NCI-H460 (cell line): ENCODE results near the gene SP2. TPM values are rescaled to one million over a fixed set of nuclear protein-coding genes. Genes with fewer than 3 reads are reported as not detected.

Source experiments
- DNase-seq: peaks from one replicate; pipeline ENCODE4 v3.0.0-alpha.2; 2016; ENCODE audit warnings: low read depth; ENCODE audit errors: extremely low read depth
- total RNA-seq: library from RNA; depleted of rRNA; stranded (reverse); fragments of >200 nt; shearing (Covaris generic); gene quantifications from 2 replicates; pipeline ENCODE4 v1.2.3, GENCODE V29; 2014; rRNA removed

SP2 gene
- total RNA-seq, 1 experiment from 2014 or later: 2.4 TPM

DNA sequence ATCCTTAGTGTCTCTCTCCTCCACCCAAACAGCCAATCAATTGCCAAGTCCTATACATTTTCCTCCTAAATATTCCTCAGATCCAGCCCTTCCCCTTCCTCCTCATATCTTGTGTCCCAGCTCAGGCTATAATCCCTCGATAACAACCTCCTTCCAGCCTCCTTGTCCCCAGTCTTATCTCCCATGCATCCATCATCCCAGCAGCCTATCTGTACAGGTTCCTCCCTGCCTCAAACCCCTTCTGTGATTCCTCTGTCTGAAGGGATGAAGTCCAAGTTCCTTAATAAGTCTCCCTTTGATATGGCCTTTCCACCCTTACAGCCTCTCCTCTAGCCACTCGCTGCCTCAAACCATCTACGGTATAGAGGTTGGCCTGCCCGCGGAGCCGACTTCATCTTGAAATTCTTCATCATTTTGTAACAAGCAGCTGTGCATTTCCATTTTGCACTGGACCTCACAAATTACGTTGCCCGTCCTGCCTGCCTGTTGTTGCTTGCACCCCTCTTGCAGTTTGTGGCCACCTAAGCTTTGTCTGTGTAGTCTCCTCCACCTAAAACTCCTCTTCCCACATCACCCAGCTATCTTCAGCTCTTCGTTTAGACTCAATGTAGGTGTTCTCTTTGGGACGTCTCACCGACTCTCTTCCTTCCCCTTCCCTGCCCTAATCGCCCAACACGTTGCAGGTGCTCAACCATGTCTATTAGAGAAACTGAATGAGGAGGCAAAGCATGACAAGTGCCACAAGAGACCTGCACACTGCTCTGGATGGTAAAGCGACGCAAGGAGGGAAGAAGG lies 74.1 kb downstream of the SP2 start:
- DNase-seq: no peak

DNA sequence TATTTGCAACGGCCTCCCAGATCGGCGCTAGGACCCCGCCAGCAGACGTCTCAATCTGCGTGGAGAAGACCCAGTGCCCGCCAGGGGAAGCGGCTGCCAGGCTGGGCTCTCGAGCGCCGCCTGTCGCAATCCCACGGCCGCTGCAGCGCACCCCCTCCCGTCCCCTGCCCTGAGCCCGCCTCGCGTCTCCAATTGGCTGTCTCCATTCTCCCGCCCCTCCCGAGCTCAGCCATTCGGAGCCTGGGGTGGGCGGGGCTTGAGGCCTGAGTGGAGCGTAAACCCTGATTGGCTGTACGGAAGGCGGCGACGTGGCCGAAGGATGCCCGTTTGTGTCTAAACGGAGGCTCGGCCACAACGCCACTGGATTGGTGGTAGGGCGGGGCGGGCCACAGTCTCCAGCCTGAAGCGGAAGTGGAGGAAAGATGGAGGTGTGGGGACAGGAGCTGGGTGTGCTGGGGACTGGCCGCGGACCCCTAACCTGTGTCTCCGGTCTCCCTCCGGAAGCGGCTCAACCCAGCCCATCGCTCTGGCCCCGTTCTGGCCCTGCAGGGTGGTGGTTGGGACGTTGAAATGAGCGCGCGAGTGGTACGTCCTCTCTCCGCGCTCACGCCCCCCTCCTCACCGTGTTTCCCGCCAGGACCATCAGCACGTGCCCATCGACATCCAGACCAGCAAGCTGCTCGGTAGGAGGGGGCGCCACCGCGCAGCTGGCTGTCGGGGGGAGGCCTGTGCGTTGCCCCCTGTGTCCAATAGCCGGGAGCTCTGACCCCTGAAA lies 74.9 kb downstream of the SP2 start, which contains the start of gene CDK5RAP3:
Gene CDK5RAP3, plus strand, starts transcription at position 389 of the 775 bp plus-strand sequence. Its CDS starts 34 bp downstream, at position 423.
- peak; percentile 99 for DNase-seq

DNA sequence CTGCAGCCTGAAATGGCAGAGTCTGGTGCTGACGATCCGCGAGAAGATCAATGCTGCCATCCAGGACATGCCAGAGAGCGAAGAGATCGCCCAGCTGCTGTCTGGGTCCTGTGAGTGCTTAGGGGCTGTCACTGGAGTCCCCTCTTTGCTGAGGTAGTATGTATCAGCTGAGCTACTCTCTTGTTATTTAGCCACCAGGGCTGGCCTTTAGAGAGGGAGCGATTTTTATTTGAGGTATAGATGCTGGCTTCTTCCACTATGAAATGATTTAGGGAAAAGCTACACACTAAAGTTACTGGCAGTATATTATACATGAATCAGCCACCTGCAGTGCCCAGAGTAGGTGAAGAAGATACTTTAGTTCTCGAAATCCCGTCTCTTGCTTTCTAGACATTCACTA lies 77.5 kb downstream of the SP2 start:
- DNase-seq: no peak

DNA sequence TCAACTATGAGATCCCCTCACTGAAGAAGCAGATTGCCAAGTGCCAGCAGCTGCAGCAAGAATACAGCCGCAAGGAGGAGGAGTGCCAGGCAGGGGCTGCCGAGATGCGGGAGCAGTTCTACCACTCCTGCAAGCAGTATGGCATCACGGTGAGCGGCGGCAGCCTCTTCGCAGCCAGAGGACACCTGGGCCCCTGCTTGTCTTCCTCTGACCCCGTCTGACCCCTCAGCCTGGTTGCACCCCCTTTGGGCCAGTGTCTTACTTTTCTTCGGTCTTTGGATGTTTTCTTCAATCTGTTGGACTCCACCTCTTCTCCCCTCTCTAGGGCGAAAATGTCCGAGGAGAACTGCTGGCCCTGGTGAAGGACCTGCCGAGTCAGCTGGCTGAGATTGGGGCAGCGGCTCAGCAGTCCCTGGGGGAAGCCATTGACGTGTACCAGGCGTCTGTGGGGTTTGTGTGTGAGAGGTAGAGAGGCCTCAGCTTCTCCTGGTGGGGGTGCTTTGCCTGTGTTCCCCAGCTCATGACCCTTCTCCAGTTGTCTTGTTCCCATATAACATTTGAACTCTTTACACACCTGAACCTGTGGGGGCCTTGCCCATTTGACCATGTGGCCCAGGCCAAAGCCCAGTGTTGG lies 79.3 kb downstream of the SP2 start:
- DNase-seq: no peak

DNA sequence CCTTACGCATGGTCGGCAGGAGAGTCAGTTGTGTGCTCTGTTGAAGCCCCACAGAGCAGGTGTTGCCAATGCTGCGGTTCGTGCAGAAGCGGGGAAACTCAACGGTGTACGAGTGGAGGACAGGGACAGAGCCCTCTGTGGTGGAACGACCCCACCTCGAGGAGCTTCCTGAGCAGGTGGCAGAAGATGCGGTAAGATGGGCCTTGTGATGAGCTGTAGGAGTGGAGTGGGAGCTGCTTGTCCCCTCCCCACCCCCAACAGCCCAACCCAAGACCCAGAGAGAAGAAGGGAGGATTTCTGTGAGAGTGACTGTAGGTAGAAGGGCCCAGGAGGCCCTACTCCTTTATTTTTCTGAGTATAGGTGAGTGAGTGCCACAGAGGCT lies 79.8 kb downstream of the SP2 start:
- no peak for DNase-seq

DNA sequence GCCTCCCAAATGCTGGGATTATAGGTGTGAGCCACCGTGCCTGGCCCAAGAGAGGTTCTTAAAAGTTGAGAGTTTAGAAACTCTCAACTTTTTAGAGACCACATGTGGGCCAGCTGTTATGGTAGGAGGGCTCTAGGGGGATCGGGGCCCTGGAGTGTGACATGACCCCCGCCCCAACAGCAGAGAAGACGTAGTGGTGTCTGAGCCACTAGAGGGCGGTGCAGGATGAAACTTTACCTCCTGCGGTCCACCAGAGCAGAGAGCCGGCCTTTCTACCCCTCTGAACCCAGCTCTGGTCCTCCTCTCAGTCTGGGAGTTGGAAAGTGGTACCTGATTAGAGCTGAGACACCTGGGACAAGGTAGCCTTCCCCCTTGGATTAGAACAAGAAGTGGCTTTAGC lies 82.3 kb downstream of the SP2 start:
- peak; percentile 52 for DNase-seq

Other genes with a start within 250 kb of the SP2 start
- 390 and 410 TPM in 2 replicates for gene KPNB1, start 246.3 kb upstream of the SP2 start, total RNA-seq
- gene TBKBP1, start 202.1 kb upstream of the SP2 start, total RNA-seq: 2.7 and 5.3 TPM in 2 replicates
- not detected in 2 replicates for gene TBX21, start 163.0 kb upstream of the SP2 start, total RNA-seq
- 2.6 and 2.9 TPM in 2 replicates for gene OSBPL7, start 74.4 kb upstream of the SP2 start, total RNA-seq
- gene MRPL10, start 64.7 kb upstream of the SP2 start, total RNA-seq: 70.5 and 72.8 TPM in 2 replicates
- 0.20 TPM in 1 of 2 replicates, not detected in the other for gene LRRC46, start 64.6 kb upstream of the SP2 start, total RNA-seq
- gene SCRN2, start 55.0 kb upstream of the SP2 start, total RNA-seq: 24.9 and 25.6 TPM in 2 replicates
- 0.02 TPM in 1 of 2 replicates, not detected in the other for gene SP6, start 45.1 kb upstream of the SP2 start, total RNA-seq
- gene PNPO, start 45.3 kb downstream of the SP2 start, total RNA-seq: 23.2 and 28.6 TPM in 2 replicates
- gene PRR15L, start 61.6 kb downstream of the SP2 start, total RNA-seq: not detected in 2 replicates
- gene CDK5RAP3, start 74.9 kb downstream of the SP2 start, total RNA-seq: 46.6 and 75.2 TPM in 2 replicates
- gene COPZ2, start 141.6 kb downstream of the SP2 start, total RNA-seq: 8.5 and 12.3 TPM in 2 replicates
- 123 and 142 TPM in 2 replicates for gene NFE2L1, start 152.1 kb downstream of the SP2 start, total RNA-seq
- gene CBX1, start 205.2 kb downstream of the SP2 start, total RNA-seq: 51.7 and 57.8 TPM in 2 replicates
- 12.3 and 12.9 TPM in 2 replicates for gene SNX11, start 211.5 kb downstream of the SP2 start, total RNA-seq